HepG2 (cell line): ENCODE data around the gene ACSL1. TPM values are rescaled to one million over a fixed set of nuclear protein-coding genes. Genes with fewer than 3 reads are reported as not detected.

Experiments
- ATAC-seq: fragments of 200-7000 bp; cut with Tn5 transposase; 3 replicates; pipeline ENCODE4 v1.9.1; 2020; ENCODE audit warnings: mild to moderate bottlenecking, moderate library complexity
- BruUV-seq: library from RNA; stranded (reverse); fragments of 400-500 nt; replicated peaks from 2 replicates; lab custom pipeline; 2021; lab: Mats Ljungman, UMichigan
- CTCF ChIA-PET: fragments of 300-600 bp; formaldehyde crosslinking; extraction: SDS; loops from one replicate; lab custom pipeline; 2021; ENCODE audit warnings: low total read pairs, inconsistent platforms, low intra/inter-chr PET ratio; lab: Yijun Ruan, JAX
- POLR2A ChIA-PET: fragments of 350-600 bp; sonication (Branson Sonifier 250); formaldehyde crosslinking; loops from one replicate; lab custom pipeline; 2020; ENCODE audit warnings: antibody characterized with exemption, inconsistent platforms; lab: Yijun Ruan, JAX
- DNase-seq: peaks from one replicate; pipeline ENCODE4 v3.0.0-alpha.2; 2015; ENCODE audit warnings: low spot score
- FAIRE-seq: peaks from 3 replicates; lab custom pipeline; 2011; peaks lifted over from hg19 to GRCh38; lab: Jason Lieb, UNC
- H2AFZ ChIP-seq: one replicate; pipeline ENCODE4 v1.6.1; 2011; ENCODE audit warnings: low read length, inconsistent platforms
- H3K27ac ChIP-seq: fragments of 300-600 bp; 3 replicates; pipeline ENCODE4 v1.8.0; 2011; ENCODE audit warnings: mixed run types, mild to moderate bottlenecking, mixed read lengths, low read length, inconsistent platforms; ENCODE audit not compliant: insufficient read depth; ENCODE audit errors: extremely low read length
- H3K27me3 ChIP-seq, 2 experiments: fragments of 200-600 bp in 1 of 2; 2 replicates in 1 of 2; 3 replicates in 1 of 2; pipeline versions ENCODE4 v1.6.0 to v1.8.0; 2011; ENCODE audit warnings: low read length in 2 of 2, mild to moderate bottlenecking in 2 of 2, moderate library complexity in 2 of 2, inconsistent platforms in 1 of 2; ENCODE audit not compliant: insufficient read depth in 2 of 2, control insufficient read depth in 1 of 2
- H3K36me3 ChIP-seq, 2 experiments: fragments of 200-600 bp in 1 of 2; replicated peaks in 1 of 2; 2 replicates in 1 of 2; 3 replicates in 1 of 2; pipeline versions ENCODE4 v1.5.1 to v1.8.0; 2011; ENCODE audit warnings: low read length in 2 of 2, inconsistent platforms in 1 of 2; ENCODE audit not compliant: insufficient read depth in 2 of 2, control insufficient read depth in 1 of 2
- H3K4me1 ChIP-seq: 2 replicates; pipeline ENCODE4 v1.5.1; 2012; ENCODE audit warnings: low read length, inconsistent platforms; ENCODE audit not compliant: insufficient read depth
- H3K4me2 ChIP-seq: 2 replicates; pipeline ENCODE4 v1.6.0; 2011; ENCODE audit warnings: low read depth, low read length, inconsistent platforms
- H3K4me3 ChIP-seq, 3 experiments: fragments of 200-600 bp in 1 of 3; sonication (generic), shearing (Covaris generic) in 1 of 3; replicated peaks in 1 of 3; 2 replicates each; pipeline ENCODE4 v1.5.1; 2011 to 2016; ENCODE audit warnings: low read length in 3 of 3, inconsistent platforms in 2 of 3, low read depth in 2 of 3, mild to moderate bottlenecking in 2 of 3, control low read depth in 1 of 3, mixed read lengths in 1 of 3; ENCODE audit not compliant: insufficient read depth in 1 of 3
- H3K79me2 ChIP-seq: one replicate; pipeline ENCODE4 v1.6.1; 2011; ENCODE audit warnings: low read length, inconsistent platforms; ENCODE audit not compliant: insufficient read depth
- H3K9ac ChIP-seq: 2 replicates; pipeline ENCODE4 v1.6.0; 2011; ENCODE audit warnings: mild to moderate bottlenecking, low read depth, low read length, inconsistent platforms; ENCODE audit not compliant: insufficient read depth
- H3K9me3 ChIP-seq: 2 replicates; pipeline ENCODE4 v1.5.1; 2012; ENCODE audit warnings: mild to moderate bottlenecking, low read length
- H4K20me1 ChIP-seq: 2 replicates; pipeline ENCODE4 v1.6.0; 2011; ENCODE audit warnings: inconsistent platforms, mild to moderate bottlenecking, low read length, moderate library complexity; ENCODE audit not compliant: insufficient read depth
- ATF7-NPFF ChIP-seq: sonication (generic); formaldehyde crosslinking; IDR thresholded peaks from 2 replicates; pipeline ENCODE4 v1.8.1; 2023; ENCODE audit warnings: mild to moderate bottlenecking, low read depth, missing genetic modification reagents, moderate library complexity
- EP300 ChIP-seq, 3 experiments: sonication (generic) in 1 of 3; formaldehyde crosslinking in 1 of 3; IDR thresholded peaks; 2 replicates each; pipeline versions ENCODE4 v1.5.1 to v1.6.1; 2011 to 2020; ENCODE audit warnings: low read depth in 2 of 3, low read length in 2 of 3, borderline replicate concordance in 1 of 3, improper control_type of control experiment in 1 of 3, mild to moderate bottlenecking in 1 of 3, missing genetic modification reagents in 1 of 3, moderate library complexity in 1 of 3
- FOSL2 ChIP-seq: sonication (generic); formaldehyde crosslinking; IDR thresholded peaks from 2 replicates; pipeline ENCODE4 v1.4.0; 2020; ENCODE audit warnings: missing genetic modification reagents
- GABPA ChIP-seq, 2 experiments: IDR thresholded peaks; 2 replicates each; pipeline ENCODE4 v1.6.1; 2011 to 2016; ENCODE audit warnings: low read depth in 2 of 2, low read length in 1 of 2, missing biosample characterization in 1 of 2, missing genetic modification characterization in 1 of 2
- GATAD2A ChIP-seq: IDR thresholded peaks from 2 replicates; pipeline ENCODE4 v1.6.1; 2016
- HMG20A ChIP-seq: IDR thresholded peaks from 2 replicates; pipeline ENCODE4 v1.6.1; 2016; ENCODE audit warnings: borderline replicate concordance
- SOX5 ChIP-seq: IDR thresholded peaks from 2 replicates; pipeline ENCODE4 v1.6.1; 2016; ENCODE audit warnings: borderline replicate concordance
- YEATS4 ChIP-seq: sonication (generic); formaldehyde crosslinking; IDR thresholded peaks from 2 replicates; pipeline ENCODE4 v1.4.0; 2020; ENCODE audit warnings: missing genetic modification reagents, borderline replicate concordance
- ZKSCAN8 ChIP-seq: IDR thresholded peaks from 2 replicates; pipeline ENCODE4 v1.6.1; 2016; ENCODE audit warnings: borderline replicate concordance, missing genetic modification reagents, missing compliant biosample characterization
- ZNF232 ChIP-seq: sonication (generic); formaldehyde crosslinking; IDR thresholded peaks from 2 replicates; pipeline ENCODE4 v1.4.0; 2020; ENCODE audit warnings: missing genetic modification reagents, borderline replicate concordance
- ZNF367 ChIP-seq: sonication (generic); formaldehyde crosslinking; IDR thresholded peaks from 2 replicates; pipeline ENCODE4 v1.4.0; 2020; ENCODE audit warnings: missing genetic modification reagents, borderline replicate concordance
- ZNF644 ChIP-seq: IDR thresholded peaks from 2 replicates; pipeline ENCODE4 v1.6.1; 2016; ENCODE audit warnings: low read depth
- ZNF672 ChIP-seq: sonication (generic); formaldehyde crosslinking; IDR thresholded peaks from 2 replicates; pipeline ENCODE4 v1.8.1; 2022; ENCODE audit warnings: missing genetic modification reagents
- WGBS: methylation state at CpG from one replicate; pipeline ENCODE4 v1.1.6; 2017; ENCODE audit warnings: low lambda C conversion rate; 5-methylcytosine and 5-hydroxymethylcytosine counted together
- in situ Hi-C: cut with HindIII; loops from 2 replicates; pipeline ENCODE4 v1.10.0; 2017; ENCODE audit warnings: low pct_unique_long_range_greater_than_20kb; ENCODE audit not compliant: extremely low pct_ligation_motif_present
- intact Hi-C: fragments of 100-400 bp; cut with micrococcal nuclease; formaldehyde crosslinking; loops from one replicate; pipeline ENCODE4 v1.10.0; 2022; ENCODE audit not compliant: unreplicated experiment
- polyA plus RNA-seq, 8 experiments: library from polyadenylated mRNA; depleted of rRNA in 3 of 8; stranded (reverse) in 7 of 8; unstranded in 1 of 8; fragments of >200 nt; fragmentation: Illumina TruSeq in 4 of 8; extraction: Trizol in 4 of 8; gene quantifications; 2 replicates each; pipeline versions ENCODE4 v1.2.1 to v1.2.3, GENCODE V29; 2011 to 2016; ENCODE audit warnings: low read depth in 4 of 8, missing spikeins in 1 of 8, mixed read lengths in 1 of 8; ENCODE audit not compliant: insufficient read depth in 1 of 8
- total RNA-seq, 5 experiments: library from RNA; depleted of rRNA; stranded (reverse); fragments of >200 nt; fragmentation: Illumina TruSeq; extraction: Trizol; gene quantifications; 2 replicates each; pipeline ENCODE4 v1.2.3, GENCODE V29; 2016; ENCODE audit warnings: low read depth in 1 of 5
- TF ChIP-seq, protein P1 (sequence below): IDR thresholded peaks from 2 replicates; pipeline ENCODE4 v1.4.0; 2020; ENCODE audit warnings: mild to moderate bottlenecking, missing genetic modification reagents
- TF ChIP-seq, protein P2 (sequence below): sonication (generic); formaldehyde crosslinking; IDR thresholded peaks from 2 replicates; pipeline ENCODE4 v1.9.0; 2022; ENCODE audit warnings: low read depth, missing genetic modification reagents
- TF ChIP-seq, protein P3 (sequence below): sonication (generic); formaldehyde crosslinking; IDR thresholded peaks from 2 replicates; pipeline ENCODE4 v1.4.0; 2020; ENCODE audit warnings: missing genetic modification reagents, borderline replicate concordance

Gene ACSL1
- total and polyA plus RNA-seq, 2 of the 13 experiments (the other 11 are each of a cell fraction or from before 2014, with no cell fraction given), result 10.0 to 29.8 TPM

DNA sequence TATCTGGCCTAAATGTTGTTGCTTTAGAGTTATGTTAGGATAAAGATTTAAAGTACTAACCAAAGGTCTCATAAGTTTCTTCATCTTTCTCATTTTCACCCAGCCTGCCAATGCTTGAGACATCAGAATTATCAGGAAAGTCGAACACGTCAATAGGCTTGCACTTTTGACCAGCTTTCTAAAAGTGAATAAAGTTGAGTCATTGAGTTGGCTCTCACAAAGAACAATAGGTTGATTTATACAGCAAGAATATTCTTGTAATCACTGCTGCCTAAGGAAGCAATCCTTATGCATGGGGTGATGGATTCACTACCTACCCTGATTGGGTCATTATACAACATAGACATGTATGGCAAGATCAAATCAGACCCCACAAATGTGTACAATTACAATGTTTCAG is 96.9 kb downstream of the ACSL1 start:
- Histone ChIP-seq H3K79me2 (peaks cover 46% of the 10 kb centered on the region), H3K36me3 (peaks cover 2 to 34% of the 10 kb centered on the region in 2 experiments), H3K4me3 (no peak overlapping the region), H3K9ac (no peak overlapping the region), H3K4me1 (peaks cover 51% of the 10 kb centered on the region), H4K20me1 (no peaks in the 10 kb centered on the region), H2AFZ (no peak overlapping the region), H3K27ac (no peak overlapping the region), H3K27me3 (no peaks in the 10 kb centered on the region), H3K4me2 (no peak overlapping the region), H3K9me3 (no peaks in the 10 kb centered on the region)
- WGBS, result 20% methylated on average over 2 of the region's 2 CpGs
- BruUV-seq, result no TSS peak
- DNase-seq, result peak; percentile 61
- no peak for ATAC-seq
- intact Hi-C loops (no loop called here), in situ Hi-C loops (no loop called here)
- FAIRE-seq, result peak; percentile 30
- ChIA-PET CTCF (no interaction called here), POLR2A (no interaction called here)
- TF ChIP-seq ZNF644 (CRISPR knock-in tag) (no peak), ZNF232 (CRISPR knock-in tag) (no peak), SOX5 (CRISPR knock-in tag) (peak; percentile 67; the same call in 1 of the 2 replicates), GABPA (IDR thresholded peaks at IDR 0.05; ENCODE audit: low read depth, low read length) (no peak), GABPA (CRISPR knock-in tag; IDR thresholded peaks at IDR 0.05; ENCODE audit: low read depth) (no peak), HMG20A (CRISPR knock-in tag) (peak; percentile 58; the same call in 1 of the 2 replicates), EP300 (IDR thresholded peaks at IDR 0.05; ENCODE audit: low read depth in 2 of 2, low read length in 2 of 2) (peak in 1 of 2 experiments; percentile 45; a peak in 1 of 4 replicates), EP300 (CRISPR knock-in tag; IDR thresholded peaks at IDR 0.05; ENCODE audit: borderline replicate concordance) (no peak), YEATS4 (CRISPR knock-in tag) (no peak), ATF7-NPFF (CRISPR knock-in tag) (no peak), ZKSCAN8 (CRISPR knock-in tag) (no peak), ZNF367 (no peak), FOSL2 (CRISPR knock-in tag) (peak; percentile 51; the same call in 1 of the 2 replicates), GATAD2A (CRISPR knock-in tag) (0 out of 2 replicates have a peak, but pooled peaks have one; percentile 27), ZNF672 (CRISPR knock-in tag) (no peak)
- TF ChIP-seq, protein P1, sequence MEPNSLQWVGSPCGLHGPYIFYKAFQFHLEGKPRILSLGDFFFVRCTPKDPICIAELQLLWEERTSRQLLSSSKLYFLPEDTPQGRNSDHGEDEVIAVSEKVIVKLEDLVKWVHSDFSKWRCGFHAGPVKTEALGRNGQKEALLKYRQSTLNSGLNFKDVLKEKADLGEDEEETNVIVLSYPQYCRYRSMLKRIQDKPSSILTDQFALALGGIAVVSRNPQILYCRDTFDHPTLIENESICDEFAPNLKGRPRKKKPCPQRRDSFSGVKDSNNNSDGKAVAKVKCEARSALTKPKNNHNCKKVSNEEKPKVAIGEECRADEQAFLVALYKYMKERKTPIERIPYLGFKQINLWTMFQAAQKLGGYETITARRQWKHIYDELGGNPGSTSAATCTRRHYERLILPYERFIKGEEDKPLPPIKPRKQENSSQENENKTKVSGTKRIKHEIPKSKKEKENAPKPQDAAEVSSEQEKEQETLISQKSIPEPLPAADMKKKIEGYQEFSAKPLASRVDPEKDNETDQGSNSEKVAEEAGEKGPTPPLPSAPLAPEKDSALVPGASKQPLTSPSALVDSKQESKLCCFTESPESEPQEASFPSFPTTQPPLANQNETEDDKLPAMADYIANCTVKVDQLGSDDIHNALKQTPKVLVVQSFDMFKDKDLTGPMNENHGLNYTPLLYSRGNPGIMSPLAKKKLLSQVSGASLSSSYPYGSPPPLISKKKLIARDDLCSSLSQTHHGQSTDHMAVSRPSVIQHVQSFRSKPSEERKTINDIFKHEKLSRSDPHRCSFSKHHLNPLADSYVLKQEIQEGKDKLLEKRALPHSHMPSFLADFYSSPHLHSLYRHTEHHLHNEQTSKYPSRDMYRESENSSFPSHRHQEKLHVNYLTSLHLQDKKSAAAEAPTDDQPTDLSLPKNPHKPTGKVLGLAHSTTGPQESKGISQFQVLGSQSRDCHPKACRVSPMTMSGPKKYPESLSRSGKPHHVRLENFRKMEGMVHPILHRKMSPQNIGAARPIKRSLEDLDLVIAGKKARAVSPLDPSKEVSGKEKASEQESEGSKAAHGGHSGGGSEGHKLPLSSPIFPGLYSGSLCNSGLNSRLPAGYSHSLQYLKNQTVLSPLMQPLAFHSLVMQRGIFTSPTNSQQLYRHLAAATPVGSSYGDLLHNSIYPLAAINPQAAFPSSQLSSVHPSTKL (CRISPR knock-in tag), result peak; percentile 48; the same call in 1 of the 2 replicates
- TF ChIP-seq, protein P2, sequence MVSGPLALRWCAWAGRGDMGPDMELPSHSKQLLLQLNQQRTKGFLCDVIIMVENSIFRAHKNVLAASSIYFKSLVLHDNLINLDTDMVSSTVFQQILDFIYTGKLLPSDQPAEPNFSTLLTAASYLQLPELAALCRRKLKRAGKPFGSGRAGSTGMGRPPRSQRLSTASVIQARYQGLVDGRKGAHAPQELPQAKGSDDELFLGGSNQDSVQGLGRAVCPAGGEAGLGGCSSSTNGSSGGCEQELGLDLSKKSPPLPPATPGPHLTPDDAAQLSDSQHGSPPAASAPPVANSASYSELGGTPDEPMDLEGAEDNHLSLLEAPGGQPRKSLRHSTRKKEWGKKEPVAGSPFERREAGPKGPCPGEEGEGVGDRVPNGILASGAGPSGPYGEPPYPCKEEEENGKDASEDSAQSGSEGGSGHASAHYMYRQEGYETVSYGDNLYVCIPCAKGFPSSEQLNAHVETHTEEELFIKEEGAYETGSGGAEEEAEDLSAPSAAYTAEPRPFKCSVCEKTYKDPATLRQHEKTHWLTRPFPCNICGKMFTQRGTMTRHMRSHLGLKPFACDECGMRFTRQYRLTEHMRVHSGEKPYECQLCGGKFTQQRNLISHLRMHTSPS (CRISPR knock-in tag), result no peak
- TF ChIP-seq, protein P3, sequence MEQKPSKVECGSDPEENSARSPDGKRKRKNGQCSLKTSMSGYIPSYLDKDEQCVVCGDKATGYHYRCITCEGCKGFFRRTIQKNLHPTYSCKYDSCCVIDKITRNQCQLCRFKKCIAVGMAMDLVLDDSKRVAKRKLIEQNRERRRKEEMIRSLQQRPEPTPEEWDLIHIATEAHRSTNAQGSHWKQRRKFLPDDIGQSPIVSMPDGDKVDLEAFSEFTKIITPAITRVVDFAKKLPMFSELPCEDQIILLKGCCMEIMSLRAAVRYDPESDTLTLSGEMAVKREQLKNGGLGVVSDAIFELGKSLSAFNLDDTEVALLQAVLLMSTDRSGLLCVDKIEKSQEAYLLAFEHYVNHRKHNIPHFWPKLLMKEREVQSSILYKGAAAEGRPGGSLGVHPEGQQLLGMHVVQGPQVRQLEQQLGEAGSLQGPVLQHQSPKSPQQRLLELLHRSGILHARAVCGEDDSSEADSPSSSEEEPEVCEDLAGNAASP (CRISPR knock-in tag), result no peak
